Measurements from ENCODE around the gene KY.

Gene KY

DNA sequence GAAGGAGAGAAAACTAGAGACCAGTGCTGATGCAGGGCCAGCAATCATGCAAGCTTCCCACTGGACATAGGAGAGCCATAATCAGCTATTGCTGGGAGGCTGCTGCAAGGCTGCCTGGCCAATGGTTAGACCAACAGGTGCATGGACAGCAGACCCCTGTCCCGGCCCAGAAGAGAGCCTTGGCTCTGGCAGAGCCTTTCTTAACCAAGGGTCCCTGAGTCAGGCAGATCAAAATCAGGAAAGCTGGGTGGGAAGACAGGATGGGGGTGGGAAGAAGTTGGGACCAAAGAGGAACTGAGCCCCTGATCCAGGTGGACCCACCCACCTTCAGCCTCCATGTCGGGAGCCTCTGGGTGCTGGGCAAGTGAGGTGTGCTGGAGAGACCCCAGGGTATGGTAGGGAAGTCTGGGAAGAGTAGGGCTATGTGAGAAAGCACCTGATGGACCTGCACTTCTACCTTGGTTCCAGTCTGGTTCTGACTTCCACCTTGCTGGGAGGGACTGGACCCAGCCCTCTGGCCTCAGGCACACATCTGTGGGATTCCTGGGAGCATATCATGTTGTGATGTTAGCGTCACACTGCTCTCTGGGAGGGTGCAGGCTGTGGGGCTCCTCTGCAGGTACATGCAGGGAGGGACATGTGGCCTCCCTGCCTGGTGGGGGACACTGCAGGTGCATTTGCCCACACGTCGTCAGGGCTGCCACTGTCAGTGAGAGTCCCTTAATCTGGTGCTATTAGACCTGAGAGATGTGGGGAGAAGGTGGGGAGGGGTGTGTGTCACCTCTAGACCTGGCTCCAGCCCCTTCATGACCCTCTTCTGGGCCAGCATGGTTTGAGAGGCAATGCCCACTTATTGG, 24.7 kb downstream of the KY start:
- Histone ChIP-seq H3K4me1 (ENCODE audit: control insufficient read depth, low read length) (no peaks in the 10 kb centered on the region), H3K4me3 (ENCODE audit: low read length) (no peak overlapping the region), H3K36me3 (ENCODE audit: control insufficient read depth, low read length) (no peaks in the 10 kb centered on the region), H3F3A (ENCODE audit: control insufficient read depth, insufficient read depth) (no peaks in the 10 kb centered on the region), H3K4me2 (ENCODE audit: low read length) (no peak overlapping the region), H3K79me2 (ENCODE audit: control insufficient read depth, low read length) (no peaks in the 10 kb centered on the region), H3K27ac (ENCODE audit: low read depth, low read length) (no peak overlapping the region), H3K9me3 (ENCODE audit: control insufficient read depth, insufficient read depth, low read length) (no peaks in the 10 kb centered on the region), H4K20me1 (ENCODE audit: control insufficient read depth, insufficient read depth, low read depth, low read length) (no peaks in the 10 kb centered on the region), H3K9me2 (replicated peaks; ENCODE audit: control insufficient read depth, low read length) (no peaks in the 10 kb centered on the region), H3K27me3 (ENCODE audit: control insufficient read depth, low read length) (no peaks in the 10 kb centered on the region)
- no peak for TF ChIP-seq EZH2phosphoT487 (IDR thresholded peaks at IDR 0.05; ENCODE audit: borderline replicate concordance, low read length)
- TF ChIP-seq, protein P1, sequence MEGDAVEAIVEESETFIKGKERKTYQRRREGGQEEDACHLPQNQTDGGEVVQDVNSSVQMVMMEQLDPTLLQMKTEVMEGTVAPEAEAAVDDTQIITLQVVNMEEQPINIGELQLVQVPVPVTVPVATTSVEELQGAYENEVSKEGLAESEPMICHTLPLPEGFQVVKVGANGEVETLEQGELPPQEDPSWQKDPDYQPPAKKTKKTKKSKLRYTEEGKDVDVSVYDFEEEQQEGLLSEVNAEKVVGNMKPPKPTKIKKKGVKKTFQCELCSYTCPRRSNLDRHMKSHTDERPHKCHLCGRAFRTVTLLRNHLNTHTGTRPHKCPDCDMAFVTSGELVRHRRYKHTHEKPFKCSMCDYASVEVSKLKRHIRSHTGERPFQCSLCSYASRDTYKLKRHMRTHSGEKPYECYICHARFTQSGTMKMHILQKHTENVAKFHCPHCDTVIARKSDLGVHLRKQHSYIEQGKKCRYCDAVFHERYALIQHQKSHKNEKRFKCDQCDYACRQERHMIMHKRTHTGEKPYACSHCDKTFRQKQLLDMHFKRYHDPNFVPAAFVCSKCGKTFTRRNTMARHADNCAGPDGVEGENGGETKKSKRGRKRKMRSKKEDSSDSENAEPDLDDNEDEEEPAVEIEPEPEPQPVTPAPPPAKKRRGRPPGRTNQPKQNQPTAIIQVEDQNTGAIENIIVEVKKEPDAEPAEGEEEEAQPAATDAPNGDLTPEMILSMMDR (IDR thresholded peaks at IDR 0.05; ENCODE audit: low read depth, low read length, poor library complexity, severe bottlenecking): no peak

- no peaks in the 10 kb centered on the region for H3K4me1 ChIP-seq (ENCODE audit: control insufficient read depth, low read length)
- TF ChIP-seq, protein P1 (IDR thresholded peaks at IDR 0.05; ENCODE audit: low read depth, low read length, poor library complexity, severe bottlenecking): no peak
- TF ChIP-seq EZH2phosphoT487 (IDR thresholded peaks at IDR 0.05; ENCODE audit: borderline replicate concordance, low read length): no peak
- no peaks in the 10 kb centered on the region for H3K36me3 ChIP-seq (ENCODE audit: control insufficient read depth, low read length)
- no peaks in the 10 kb centered on the region for H4K20me1 ChIP-seq (ENCODE audit: control insufficient read depth, insufficient read depth, low read depth, low read length)
- no peaks in the 10 kb centered on the region for H3K9me3 ChIP-seq (ENCODE audit: control insufficient read depth, insufficient read depth, low read length)
- H3K9me2 ChIP-seq (replicated peaks; ENCODE audit: control insufficient read depth, low read length): no peaks in the 10 kb centered on the region
- H3K27ac ChIP-seq (ENCODE audit: low read depth, low read length): no peak overlapping the region
- H3K79me2 ChIP-seq (ENCODE audit: control insufficient read depth, low read length): no peaks in the 10 kb centered on the region
- no peaks in the 10 kb centered on the region for H3K27me3 ChIP-seq (ENCODE audit: control insufficient read depth, low read length)
- H3F3A ChIP-seq (ENCODE audit: control insufficient read depth, insufficient read depth): no peaks in the 10 kb centered on the region
- H3K4me3 ChIP-seq (ENCODE audit: low read length): no peak overlapping the region
- H3K4me2 ChIP-seq (ENCODE audit: low read length): no peak overlapping the region
Measured at GRCh38 chr3:134625462-134625861, 25.4 kb downstream of the KY start.

DNA sequence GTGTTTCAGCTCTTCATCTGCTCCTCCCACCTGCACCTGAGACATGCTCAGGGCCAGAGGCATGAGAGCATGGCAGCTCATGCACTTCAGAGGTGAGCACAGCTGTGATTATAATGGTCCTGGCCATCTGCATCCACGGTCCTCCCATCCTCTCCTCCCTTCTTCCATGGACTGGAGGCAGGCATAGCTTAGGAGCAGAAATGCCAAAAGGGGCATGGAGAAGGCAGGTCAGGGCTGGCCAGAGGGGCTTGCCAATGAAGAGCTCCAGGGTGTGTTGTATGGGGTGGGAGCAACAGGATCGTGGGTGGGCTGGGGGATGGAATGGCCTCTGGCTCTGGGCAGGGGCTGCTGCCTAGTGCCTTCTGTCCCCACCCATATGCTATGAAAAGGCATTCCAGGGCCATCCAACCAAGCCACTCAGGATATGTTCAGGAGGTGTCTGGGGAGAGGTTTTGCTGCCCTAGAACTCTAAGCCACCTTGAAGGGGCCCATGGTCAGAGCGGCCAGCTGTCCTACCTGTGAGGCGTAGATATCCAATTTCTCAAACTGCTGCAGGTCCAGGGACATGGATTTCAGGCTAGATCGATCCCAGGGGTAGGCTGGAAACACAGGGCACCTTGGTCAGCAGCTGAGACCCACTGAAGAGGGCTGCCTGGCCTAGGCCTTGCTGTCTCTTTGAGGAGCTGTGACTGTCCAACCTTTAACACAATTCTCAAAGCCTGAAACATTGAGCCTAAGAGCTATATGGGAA, 26.1 kb downstream of the KY start:
- TF ChIP-seq, protein P1 (IDR thresholded peaks at IDR 0.05; ENCODE audit: low read depth, low read length, poor library complexity, severe bottlenecking): no peak
- no peak for TF ChIP-seq EZH2phosphoT487 (IDR thresholded peaks at IDR 0.05; ENCODE audit: borderline replicate concordance, low read length)
- no peaks in the 10 kb centered on the region for H3K27me3 ChIP-seq (ENCODE audit: control insufficient read depth, low read length)

More for the DNA sequence above, 26.1 kb downstream of the KY start:
- H3K4me3 ChIP-seq (ENCODE audit: low read length): no peak overlapping the region
- H3K9me3 ChIP-seq (ENCODE audit: control insufficient read depth, insufficient read depth, low read length): no peaks in the 10 kb centered on the region
- no peak overlapping the region for H3K27ac ChIP-seq (ENCODE audit: low read depth, low read length)
- no peaks in the 10 kb centered on the region for H3F3A ChIP-seq (ENCODE audit: control insufficient read depth, insufficient read depth)
- H3K36me3 ChIP-seq (ENCODE audit: control insufficient read depth, low read length): no peaks in the 10 kb centered on the region
- no peaks in the 10 kb centered on the region for H3K4me1 ChIP-seq (ENCODE audit: control insufficient read depth, low read length)
- no peaks in the 10 kb centered on the region for H3K9me2 ChIP-seq (replicated peaks; ENCODE audit: control insufficient read depth, low read length)
- H3K79me2 ChIP-seq (ENCODE audit: control insufficient read depth, low read length): no peaks in the 10 kb centered on the region
- no peak overlapping the region for H3K4me2 ChIP-seq (ENCODE audit: low read length)
- no peaks in the 10 kb centered on the region for H4K20me1 ChIP-seq (ENCODE audit: control insufficient read depth, insufficient read depth, low read depth, low read length)

Measured in DOHH2 (cell line).